NT2/D1 (cell line): ENCODE measurements around the gene FAXC.
"Not testable (repeated sequence)": the region's sequence is repeated elsewhere in the genome, so short reads cannot be mapped to it uniquely, and the experiment has no call there.

Source experiments
- DNase-seq: peaks from one replicate; pipeline ENCODE4 v3.0.0-alpha.2; 2011; ENCODE audit warnings: low read depth, low spot score
- H3K27me3 ChIP-seq: 2 replicates; pipeline ENCODE4 v1.6.0; 2011; ENCODE audit warnings: mild to moderate bottlenecking; ENCODE audit not compliant: insufficient read length, insufficient read depth
- H3K36me3 ChIP-seq: 2 replicates; pipeline ENCODE4 v1.6.1; 2011; ENCODE audit warnings: mild to moderate bottlenecking, low read length, mixed read lengths; ENCODE audit not compliant: insufficient read depth, insufficient read length
- H3K4me1 ChIP-seq: 2 replicates; pipeline ENCODE4 v1.5.1; 2011; ENCODE audit not compliant: insufficient read depth, insufficient read length
- H3K4me3 ChIP-seq: 2 replicates; pipeline ENCODE4 v1.5.1; 2011; ENCODE audit warnings: low read depth; ENCODE audit not compliant: insufficient read length
- H3K9ac ChIP-seq: 2 replicates; pipeline ENCODE4 v1.6.0; 2011; ENCODE audit warnings: low read depth; ENCODE audit not compliant: insufficient read length
- H3K9me3 ChIP-seq: 2 replicates; pipeline ENCODE4 v1.5.1; 2011; ENCODE audit warnings: mild to moderate bottlenecking, low read length; ENCODE audit not compliant: insufficient read depth
- SUZ12 ChIP-seq: IDR thresholded peaks from 2 replicates; pipeline ENCODE4 v1.6.1; 2011; ENCODE audit not compliant: insufficient read length, insufficient read depth; ENCODE audit errors: extremely low read depth
- YY1 ChIP-seq: IDR thresholded peaks from 2 replicates; pipeline ENCODE4 v1.6.1; 2011; ENCODE audit not compliant: insufficient read length, insufficient read depth
- ZNF274 ChIP-seq: IDR thresholded peaks from 2 replicates; pipeline ENCODE4 v1.6.1; 2011; ENCODE audit warnings: mild to moderate bottlenecking, low read depth, low read length

The FAXC gene

DNA sequence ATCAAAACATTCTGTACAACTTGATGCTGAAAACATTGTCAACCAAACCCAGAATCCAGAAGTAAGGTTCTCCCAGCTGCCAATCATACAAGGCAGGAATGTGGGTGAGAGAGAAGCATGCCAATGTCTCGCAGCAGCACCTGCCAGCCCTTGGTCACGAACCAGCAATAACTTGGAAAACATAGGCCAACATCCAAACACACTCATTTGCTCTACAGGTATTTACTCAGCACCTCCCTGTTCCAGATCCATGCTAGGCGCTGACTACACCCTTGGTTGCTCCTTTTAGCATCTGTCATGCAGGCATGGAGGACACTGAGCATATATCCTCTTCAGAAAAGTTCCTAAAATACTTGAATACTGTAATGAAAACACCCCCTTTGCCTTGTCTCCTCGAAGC is 63.6 kb downstream of the FAXC start:
- Histone ChIP-seq H3K27me3 (no peaks in the 10 kb centered on the region), H3K9ac (no peak overlapping the region), H3K36me3 (peaks cover 3% of the 10 kb centered on the region), H3K4me1 (no peaks in the 10 kb centered on the region), H3K4me3 (no peak overlapping the region), H3K9me3 (no peaks in the 10 kb centered on the region)
- TF ChIP-seq ZNF274 (no peak), SUZ12 (no peak)
- DNase-seq, result no peak

DNA sequence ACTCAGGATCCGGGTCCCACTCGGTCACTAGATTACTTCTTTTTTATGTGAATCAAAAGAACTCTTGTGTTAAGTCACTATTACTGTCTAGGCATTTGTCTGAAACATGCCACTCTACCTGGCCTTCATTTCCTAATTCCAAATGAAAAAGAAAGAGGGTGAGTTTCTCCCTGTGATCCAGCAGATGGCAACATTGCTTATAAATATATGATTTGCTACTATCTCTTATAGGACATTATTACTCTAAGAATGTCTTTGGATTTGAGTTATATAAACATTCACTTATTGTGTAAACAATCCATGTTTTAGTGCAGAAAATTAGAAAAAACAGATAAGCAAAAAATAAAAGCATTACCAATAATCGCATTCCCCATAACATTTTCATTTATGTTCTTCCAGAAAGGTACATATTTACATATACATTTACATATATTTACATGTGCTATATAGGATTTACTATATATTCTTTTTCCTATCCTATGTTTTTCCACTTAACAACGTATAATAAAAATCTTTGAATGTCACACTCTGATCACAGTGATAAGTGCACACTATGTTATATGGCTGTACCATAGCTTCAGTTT is 66.9 kb downstream of the FAXC start:
- no peak for DNase-seq
- no peak overlapping the region for H3K4me3 ChIP-seq

DNA sequence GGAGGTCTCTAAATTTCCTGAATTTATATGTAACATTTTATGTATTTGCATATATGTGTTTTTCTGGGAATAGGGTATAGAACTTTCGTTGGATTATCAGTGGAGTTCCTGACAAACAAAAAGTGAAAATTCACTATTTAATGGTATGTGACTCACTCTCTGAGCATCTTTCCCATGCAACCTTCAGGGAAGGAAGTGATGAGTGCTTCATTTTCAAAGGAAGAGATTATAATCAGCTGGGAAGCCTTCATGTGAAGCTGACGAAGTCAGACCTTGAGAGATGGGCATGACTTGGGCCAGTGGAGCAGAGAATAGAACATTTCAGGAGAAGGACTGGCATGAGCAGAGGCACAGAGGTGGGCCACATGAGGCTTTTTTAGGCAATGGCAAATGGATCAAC is 72.7 kb downstream of the FAXC start:
- TF ChIP-seq ZNF274 (no peak), YY1 (no peak), SUZ12 (no peak)
- Histone ChIP-seq H3K27me3 (no peaks in the 10 kb centered on the region), H3K4me3 (no peak overlapping the region), H3K36me3 (peaks cover 3% of the 10 kb centered on the region), H3K9ac (no peak overlapping the region), H3K9me3 (no peaks in the 10 kb centered on the region), H3K4me1 (no peaks in the 10 kb centered on the region)
- DNase-seq, result no peak

More for the DNA sequence above, 66.9 kb downstream of the FAXC start:
- TF ChIP-seq ZNF274 (no peak), YY1 (no peak), SUZ12 (no peak)
- Histone ChIP-seq H3K9me3 (no peaks in the 10 kb centered on the region), H3K4me1 (no peaks in the 10 kb centered on the region), H3K9ac (no peak overlapping the region), H3K36me3 (peaks cover 3% of the 10 kb centered on the region), H3K27me3 (no peaks in the 10 kb centered on the region)

DNA sequence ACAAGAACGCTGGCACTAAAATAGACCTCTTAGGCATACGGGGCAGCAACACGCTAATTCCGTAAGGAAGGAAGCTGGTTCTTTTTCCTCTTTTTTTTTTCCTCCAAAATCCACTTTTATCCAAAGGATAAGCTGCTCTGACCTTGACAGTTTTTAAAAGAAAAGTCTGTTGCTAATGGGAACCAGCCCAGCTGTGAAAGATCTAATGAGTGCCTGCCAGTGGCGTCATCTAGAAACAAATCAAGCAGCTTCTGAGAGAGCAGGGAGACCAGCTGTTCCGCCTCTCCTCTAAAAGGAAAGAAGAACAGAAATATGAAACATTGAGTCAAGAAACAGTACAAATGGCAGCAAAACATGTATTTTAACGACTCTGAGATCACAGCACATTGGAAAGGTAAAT is 78.6 kb downstream of the FAXC start:
- H3K9me3 ChIP-seq, result peaks cover 6% of the 10 kb centered on the region; the same call in 1 of the 2 replicates
- H3K9ac ChIP-seq, result no peak overlapping the region
- H3K27me3 ChIP-seq, result no peaks in the 10 kb centered on the region
- H3K4me3 ChIP-seq, result no peak overlapping the region
- no peak for TF ChIP-seq SUZ12
- TF ChIP-seq YY1, result no peak
- TF ChIP-seq ZNF274, result no peak
- no peaks in the 10 kb centered on the region for H3K36me3 ChIP-seq
- DNase-seq, result no peak
- H3K4me1 ChIP-seq, result no peaks in the 10 kb centered on the region

DNA sequence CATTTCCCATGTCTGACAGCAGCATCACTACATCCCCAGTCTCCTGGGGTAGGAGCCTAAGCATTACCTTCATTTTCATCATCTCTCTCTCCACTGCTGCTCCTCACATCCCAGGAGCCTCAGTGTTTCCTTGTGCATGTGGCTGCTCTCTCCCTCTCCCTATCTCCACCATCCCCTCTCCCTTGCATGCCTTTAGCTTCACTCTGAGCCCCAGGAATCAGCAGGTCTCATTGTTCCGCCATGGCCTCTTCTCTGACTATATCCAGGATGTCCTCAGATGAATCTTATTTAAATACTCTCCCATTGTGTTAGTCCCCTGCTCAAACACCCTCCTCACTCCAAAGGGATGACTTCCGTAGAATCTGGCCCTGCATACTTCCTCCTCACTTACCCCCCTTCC is 79.4 kb downstream of the FAXC start:
- H3K9me3 ChIP-seq, result peaks cover 6% of the 10 kb centered on the region; the same call in 1 of the 2 replicates
- H3K27me3 ChIP-seq, result no peaks in the 10 kb centered on the region
- H3K36me3 ChIP-seq, result no peaks in the 10 kb centered on the region
- no peak overlapping the region for H3K4me3 ChIP-seq
- no peak overlapping the region for H3K9ac ChIP-seq
- no peaks in the 10 kb centered on the region for H3K4me1 ChIP-seq
- no peak for TF ChIP-seq SUZ12
- TF ChIP-seq YY1, result no peak
- no peak for TF ChIP-seq ZNF274
- DNase-seq, result no peak

DNA sequence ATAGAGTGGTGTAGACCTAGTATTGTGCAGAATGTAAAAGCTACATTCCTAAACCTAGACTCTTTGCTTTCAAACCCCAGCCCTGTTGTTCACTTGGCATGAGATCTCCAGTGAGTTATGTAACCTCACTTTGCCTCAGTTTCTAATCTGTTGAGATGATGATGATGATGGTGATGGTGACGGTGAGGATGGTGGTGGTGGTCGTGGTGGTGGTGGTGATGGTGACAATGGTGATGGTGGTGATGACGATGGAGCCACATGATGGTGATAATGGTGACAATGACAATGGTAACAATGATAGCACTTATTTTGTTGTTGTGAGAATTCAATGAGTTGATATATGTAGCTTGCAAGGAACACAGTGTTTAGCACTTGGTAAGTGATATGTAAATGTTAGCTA is 80.3 kb downstream of the FAXC start:
- no peaks in the 10 kb centered on the region for H3K27me3 ChIP-seq
- no peaks in the 10 kb centered on the region for H3K36me3 ChIP-seq
- H3K4me1 ChIP-seq, result no peaks in the 10 kb centered on the region
- TF ChIP-seq SUZ12 (no peak), YY1 (no peak), ZNF274 (no peak)
- no peak overlapping the region for H3K4me3 ChIP-seq
- H3K9me3 ChIP-seq, result peaks cover 6% of the 10 kb centered on the region; the same call in 1 of the 2 replicates
- H3K9ac ChIP-seq, result no peak overlapping the region
- no peak for DNase-seq

DNA sequence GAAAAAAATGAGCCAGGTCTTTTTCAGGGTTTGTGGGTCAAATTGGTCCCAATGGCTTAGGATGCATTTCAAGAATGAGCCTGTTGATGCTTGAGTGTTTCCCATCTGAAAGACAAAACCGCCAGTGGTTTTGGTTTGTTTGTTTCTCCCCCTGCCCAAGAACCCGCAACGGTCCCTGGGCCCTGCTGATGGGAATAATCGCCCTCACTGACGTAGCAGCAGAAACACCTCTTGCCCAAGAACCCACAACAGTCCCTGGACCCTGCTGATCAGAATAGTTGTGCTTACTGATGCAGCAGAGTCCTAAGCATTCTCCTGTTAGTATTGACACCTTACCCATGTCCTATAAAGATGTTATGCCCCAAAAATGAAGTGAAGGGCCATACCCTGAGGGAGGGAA is 82.5 kb downstream of the FAXC start:
- not testable (repeated sequence) for DNase-seq, H3K9ac ChIP-seq, H3K4me1 ChIP-seq, H3K4me3 ChIP-seq, H3K36me3 ChIP-seq, H3K9me3 ChIP-seq, H3K27me3 ChIP-seq

DNA sequence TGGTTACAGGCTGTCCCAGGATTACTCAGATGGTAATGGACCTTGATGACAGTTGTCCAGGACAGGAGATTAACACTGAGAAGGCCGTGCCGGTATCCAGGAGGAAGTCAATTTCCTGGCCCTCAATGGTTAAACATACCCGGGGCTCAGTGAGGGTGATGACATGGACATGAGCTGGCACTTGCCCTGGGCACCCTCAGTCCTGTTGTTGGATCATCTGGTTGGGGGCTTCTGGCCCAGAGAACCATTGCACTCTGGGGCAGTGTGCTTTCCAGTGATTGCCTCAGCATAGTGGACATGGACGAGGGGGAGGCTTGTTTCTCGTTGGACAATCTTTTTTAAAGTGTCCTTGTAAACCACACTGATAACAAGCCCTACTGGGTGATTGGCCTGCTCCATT is 84.0 kb downstream of the FAXC start:
- not testable (repeated sequence) for H3K27me3 ChIP-seq, DNase-seq, H3K36me3 ChIP-seq, H3K4me1 ChIP-seq, H3K4me3 ChIP-seq, H3K9ac ChIP-seq, H3K9me3 ChIP-seq
